GM23338 (cell line): ENCODE data around the gene CISD1. TPM values are rescaled to one million over a fixed set of nuclear protein-coding genes. Genes with fewer than 3 reads are reported as not detected.

Experiments
- ATAC-seq: fragments of 200-7000 bp; cut with Tn5 transposase; 3 replicates; pipeline ENCODE4 v1.9.1; 2020
- DNase-seq: peaks from one replicate; pipeline ENCODE4 v3.0.0-alpha.2; 2015; ENCODE audit warnings: low spot score
- H2AFZ ChIP-seq: fragments of 200-600 bp; sonication (generic); 2 replicates; pipeline ENCODE4 v1.8.0; 2016; ENCODE audit warnings: antibody characterized with exemption, mild to moderate bottlenecking, moderate library complexity
- H3F3A ChIP-seq: fragments of 200-600 bp; sonication (generic); replicated peaks from 2 replicates; pipeline ENCODE4 v1.8.0; 2017; ENCODE audit warnings: antibody characterized with exemption, mixed run types, low read depth
- H3K27ac ChIP-seq: fragments of 200-600 bp; sonication (generic); 2 replicates; pipeline ENCODE4 v1.6.1; 2016; ENCODE audit warnings: low read depth
- H3K27me3 ChIP-seq: fragments of 200-600 bp; sonication (generic); 2 replicates; pipeline ENCODE4 v1.8.0; 2016; ENCODE audit warnings: mild to moderate bottlenecking, mixed run types, moderate library complexity; ENCODE audit not compliant: insufficient read depth
- H3K36me3 ChIP-seq: fragments of 200-600 bp; sonication (generic); 2 replicates; pipeline ENCODE4 v1.8.0; 2016; ENCODE audit warnings: mild to moderate bottlenecking; ENCODE audit not compliant: insufficient read depth
- H3K4me1 ChIP-seq: fragments of 200-600 bp; sonication (generic); 2 replicates; pipeline ENCODE4 v1.8.0; 2016; ENCODE audit warnings: mild to moderate bottlenecking, moderate library complexity; ENCODE audit not compliant: insufficient read depth
- H3K4me2 ChIP-seq: fragments of 200-600 bp; sonication (generic); 2 replicates; pipeline ENCODE4 v1.7.1; 2017; ENCODE audit warnings: mixed run types
- H3K4me3 ChIP-seq: fragments of 200-600 bp; sonication (generic); 2 replicates; pipeline ENCODE4 v1.6.1; 2016; ENCODE audit warnings: mixed run types
- H3K79me2 ChIP-seq: fragments of 200-600 bp; sonication (generic); replicated peaks from 2 replicates; pipeline ENCODE4 v1.8.0; 2017; ENCODE audit warnings: mild to moderate bottlenecking; ENCODE audit not compliant: insufficient read depth
- H3K9me2 ChIP-seq: fragments of 200-600 bp; sonication (generic); 2 replicates; pipeline ENCODE4 v1.8.0; 2017; ENCODE audit not compliant: insufficient read depth
- H4K20me1 ChIP-seq: fragments of 200-600 bp; sonication (generic); replicated peaks from 2 replicates; pipeline ENCODE4 v1.8.0; 2017; ENCODE audit warnings: mild to moderate bottlenecking; ENCODE audit not compliant: insufficient read depth
- H3K27ac Mint-ChIP-seq: 2 replicates; pipeline ENCODE4 v1.8.0; 2020; ENCODE audit warnings: inconsistent platforms, mild to moderate bottlenecking, moderate library complexity, mixed read lengths
- H3K27me3 Mint-ChIP-seq: 3 replicates; pipeline ENCODE4 v1.8.0; 2022; ENCODE audit warnings: low read depth, mild to moderate bottlenecking, moderate library complexity, mixed read lengths, inconsistent platforms; ENCODE audit not compliant: insufficient read depth, poor library complexity
- H3K36me3 Mint-ChIP-seq: 3 replicates; pipeline ENCODE4 v1.8.0; 2021; ENCODE audit warnings: low read depth, mild to moderate bottlenecking, inconsistent platforms, moderate library complexity, mixed read lengths
- H3K4me1 Mint-ChIP-seq: 3 replicates; pipeline ENCODE4 v1.8.0; 2020; ENCODE audit warnings: mild to moderate bottlenecking, inconsistent platforms, mixed read lengths
- H3K4me3 Mint-ChIP-seq: 3 replicates; pipeline ENCODE4 v1.8.0; 2021; ENCODE audit warnings: moderate library complexity, mild to moderate bottlenecking, inconsistent platforms, mixed read lengths
- H3K9me3 Mint-ChIP-seq: 3 replicates; pipeline ENCODE4 v1.8.0; 2020; ENCODE audit warnings: moderate library complexity, mild to moderate bottlenecking, inconsistent platforms, mixed read lengths
- CREB1 ChIP-seq: fragments of 250-450 bp; sonication (Bioruptor Pico); IDR thresholded peaks from 2 replicates; pipeline ENCODE4 v1.5.0; 2020; ENCODE audit warnings: low read depth, mild to moderate bottlenecking, moderate library complexity
- EZH2 ChIP-seq: fragments of 200-600 bp; sonication (generic); IDR thresholded peaks from one replicate; pipeline ENCODE4 v1.8.0; 2017; ENCODE audit warnings: antibody characterized with exemption, mild to moderate bottlenecking, low read depth; ENCODE audit not compliant: unreplicated experiment
- EZH2phosphoT487 ChIP-seq: fragments of 200-600 bp; sonication (generic); IDR thresholded peaks from one replicate; pipeline ENCODE4 v1.8.1; 2018; ENCODE audit warnings: antibody characterized with exemption; ENCODE audit not compliant: unreplicated experiment
- JUNB ChIP-seq: IDR thresholded peaks from one replicate; pipeline ENCODE4 v1.6.1; 2016; ENCODE audit warnings: antibody characterized with exemption; ENCODE audit not compliant: unreplicated experiment
- NANOG ChIP-seq: IDR thresholded peaks from 2 replicates; pipeline ENCODE4 v1.6.1; 2016; ENCODE audit warnings: antibody characterized with exemption, borderline replicate concordance
- POLR2AphosphoS5 ChIP-seq: IDR thresholded peaks from 2 replicates; pipeline ENCODE4 v1.6.1; 2016; ENCODE audit warnings: antibody characterized with exemption, low read depth
- STAT1 ChIP-seq: IDR thresholded peaks from one replicate; pipeline ENCODE4 v1.6.1; 2016; ENCODE audit warnings: antibody characterized with exemption; ENCODE audit not compliant: unreplicated experiment
- ZNF114 ChIP-seq: fragments of 250-450 bp; sonication (Bioruptor Pico); IDR thresholded peaks from 2 replicates; pipeline ENCODE4 v1.5.0; 2020; ENCODE audit warnings: mild to moderate bottlenecking, moderate library complexity
- long read RNA-seq: library from polyadenylated mRNA; unstranded; transcript quantifications from one replicate; pipeline ENCODE4 v2.0.0, GENCODE V29; 2020; ENCODE audit not compliant: unreplicated experiment
- polyA plus RNA-seq: library from polyadenylated mRNA; unstranded; fragments of >200 nt; fragmentation: Nextera tagmentation; extraction: Ambion mirVana; gene quantifications from 2 replicates; pipeline ENCODE4 v1.2.1, GENCODE V29; 2016
- total RNA-seq: library from RNA; depleted of rRNA; stranded (reverse); fragments of >200 nt; shearing (Covaris generic); gene quantifications from 2 replicates; pipeline ENCODE4 v1.2.3, GENCODE V29; 2014; rRNA removed
- TF ChIP-seq, protein P1 (sequence below): IDR thresholded peaks from one replicate; pipeline ENCODE4 v1.6.1; 2018; ENCODE audit warnings: antibody characterized with exemption; ENCODE audit not compliant: unreplicated experiment
- TF ChIP-seq, protein P2 (sequence below): fragments of 250-450 bp; sonication (Bioruptor Pico); IDR thresholded peaks from 2 replicates; pipeline ENCODE4 v1.5.0; 2020; ENCODE audit warnings: mild to moderate bottlenecking, moderate library complexity

CISD1 gene
- 19.9 and 21.2 TPM in 2 replicates for total RNA-seq
- polyA plus RNA-seq, result 82.5 and 99.9 TPM in 2 replicates
- long read RNA-seq, transcript CISD1-201 (3 exons, 2,479 nt), result major isoform, 35 of 38 reads
- long read RNA-seq, partial matches to known transcripts, result 0 of 38 reads
- long read RNA-seq, other reads (novel, unspliced or antisense), result 2 of 38 reads

DNA sequence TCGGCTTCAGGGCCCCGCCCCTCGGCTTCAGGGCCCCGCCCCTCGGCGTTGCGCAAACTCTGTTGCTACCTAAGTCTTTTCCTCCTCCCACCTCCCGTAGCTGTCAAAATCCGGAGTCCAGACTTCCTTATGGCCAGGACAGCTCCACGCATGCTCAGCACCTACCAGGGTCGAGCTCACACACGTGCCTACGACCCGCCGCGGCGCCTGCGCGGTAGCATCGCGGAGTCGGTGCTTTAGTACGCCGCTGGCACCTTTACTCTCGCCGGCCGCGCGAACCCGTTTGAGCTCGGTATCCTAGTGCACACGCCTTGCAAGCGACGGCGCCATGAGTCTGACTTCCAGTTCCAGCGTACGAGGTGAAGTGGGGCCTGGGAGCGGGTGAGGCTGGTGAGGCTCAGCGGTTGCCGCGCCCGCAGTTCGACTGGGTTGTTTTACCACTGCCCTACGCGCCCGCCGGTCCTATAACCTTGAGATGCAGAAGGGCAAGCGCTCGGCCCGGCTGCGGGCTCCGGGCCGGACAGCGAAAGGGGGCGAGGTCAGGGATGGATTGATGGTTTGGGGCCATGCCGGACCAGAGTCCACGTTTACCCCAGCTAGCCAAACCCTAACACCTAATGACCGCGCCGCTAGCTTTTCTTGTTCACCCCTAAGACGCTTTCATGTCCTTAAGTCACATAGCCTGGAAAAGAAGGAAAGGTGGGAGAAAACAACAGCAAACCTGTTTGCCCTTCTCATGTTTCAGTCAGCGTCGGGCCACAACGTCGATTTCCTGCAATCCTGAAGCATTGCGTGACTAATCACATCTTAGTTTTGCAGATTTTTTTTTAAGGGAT, at the start of gene CISD1:
Gene CISD1, plus strand, starts transcription at position 217 of the 836 bp plus-strand sequence. Its CDS starts 112 bp downstream, at position 329.
- Histone ChIP-seq H3K9me2 (no peaks in the 10 kb centered on the region), H3K27ac (peak within 1 kb of the TSS; percentile 83), H3K79me2 (peaks cover 74% of the 10 kb centered on the region), H3F3A (no peaks in the 10 kb centered on the region; the same call in 1 of the 2 replicates), H2AFZ (peak within 1 kb of the TSS; percentile 77), H3K4me2 (peak within 1 kb of the TSS; percentile 91), H3K4me3 (peak within 1 kb of the TSS; percentile 80), H3K36me3 (no peaks in the 10 kb centered on the region), H3K27me3 (no peaks in the 10 kb centered on the region), H4K20me1 (no peaks in the 10 kb centered on the region; the same call in 1 of the 2 replicates), H3K4me1 (peaks cover 30% of the 10 kb centered on the region)
- DNase-seq (peak; percentile 99), ATAC-seq (peak; percentile 77)
- Mint-ChIP-seq H3K4me3 (peak within 1 kb of the TSS; percentile 97), H3K9me3 (peaks cover 3% of the 10 kb centered on the region; the same call in 2 of the 3 replicates), H3K4me1 (peaks cover 33% of the 10 kb centered on the region), H3K36me3 (peaks cover 6% of the 10 kb centered on the region; the same call in 1 of the 3 replicates), H3K27ac (peak within 1 kb of the TSS; percentile 98), H3K27me3 (peaks cover 9% of the 10 kb centered on the region)
- TF ChIP-seq NANOG (no peak), STAT1 (no peak), EZH2 (no peak), EZH2phosphoT487 (no peak), CREB1 (CRISPR knock-in tag) (peak; percentile 50; the same call in 1 of the 2 replicates), JUNB (no peak), POLR2AphosphoS5 (peak; percentile 93)
- TF ChIP-seq, protein P1, sequence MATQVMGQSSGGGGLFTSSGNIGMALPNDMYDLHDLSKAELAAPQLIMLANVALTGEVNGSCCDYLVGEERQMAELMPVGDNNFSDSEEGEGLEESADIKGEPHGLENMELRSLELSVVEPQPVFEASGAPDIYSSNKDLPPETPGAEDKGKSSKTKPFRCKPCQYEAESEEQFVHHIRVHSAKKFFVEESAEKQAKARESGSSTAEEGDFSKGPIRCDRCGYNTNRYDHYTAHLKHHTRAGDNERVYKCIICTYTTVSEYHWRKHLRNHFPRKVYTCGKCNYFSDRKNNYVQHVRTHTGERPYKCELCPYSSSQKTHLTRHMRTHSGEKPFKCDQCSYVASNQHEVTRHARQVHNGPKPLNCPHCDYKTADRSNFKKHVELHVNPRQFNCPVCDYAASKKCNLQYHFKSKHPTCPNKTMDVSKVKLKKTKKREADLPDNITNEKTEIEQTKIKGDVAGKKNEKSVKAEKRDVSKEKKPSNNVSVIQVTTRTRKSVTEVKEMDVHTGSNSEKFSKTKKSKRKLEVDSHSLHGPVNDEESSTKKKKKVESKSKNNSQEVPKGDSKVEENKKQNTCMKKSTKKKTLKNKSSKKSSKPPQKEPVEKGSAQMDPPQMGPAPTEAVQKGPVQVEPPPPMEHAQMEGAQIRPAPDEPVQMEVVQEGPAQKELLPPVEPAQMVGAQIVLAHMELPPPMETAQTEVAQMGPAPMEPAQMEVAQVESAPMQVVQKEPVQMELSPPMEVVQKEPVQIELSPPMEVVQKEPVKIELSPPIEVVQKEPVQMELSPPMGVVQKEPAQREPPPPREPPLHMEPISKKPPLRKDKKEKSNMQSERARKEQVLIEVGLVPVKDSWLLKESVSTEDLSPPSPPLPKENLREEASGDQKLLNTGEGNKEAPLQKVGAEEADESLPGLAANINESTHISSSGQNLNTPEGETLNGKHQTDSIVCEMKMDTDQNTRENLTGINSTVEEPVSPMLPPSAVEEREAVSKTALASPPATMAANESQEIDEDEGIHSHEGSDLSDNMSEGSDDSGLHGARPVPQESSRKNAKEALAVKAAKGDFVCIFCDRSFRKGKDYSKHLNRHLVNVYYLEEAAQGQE, result no peak

DNA sequence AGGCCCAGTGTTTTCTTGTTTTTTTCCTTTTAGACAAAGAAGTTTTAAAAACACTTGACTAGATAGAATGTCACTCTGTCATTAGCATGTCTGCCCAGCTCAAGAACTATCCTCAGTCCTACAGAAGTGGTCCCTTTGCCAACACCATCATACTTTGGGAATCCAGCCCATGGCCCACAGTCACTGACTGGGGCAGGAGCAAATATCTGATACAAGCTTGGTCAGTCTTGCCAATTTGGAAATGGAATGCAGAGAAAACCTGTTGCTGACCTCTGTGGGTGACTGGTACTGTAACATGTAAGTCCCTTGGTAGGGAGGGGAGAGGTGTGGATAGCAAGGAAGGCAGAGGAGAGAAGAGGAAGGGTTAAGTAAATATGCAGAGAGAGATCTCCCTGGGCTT, 49.1 kb upstream of the CISD1 start:
- H3K27ac ChIP-seq, result no peak overlapping the region
- no peaks in the 10 kb centered on the region for H3F3A ChIP-seq
- ATAC-seq (no peak), DNase-seq (no peak)
- H3K4me3 Mint-ChIP-seq, result no peak overlapping the region
- no peaks in the 10 kb centered on the region for H3K27me3 ChIP-seq
- no peak overlapping the region for H3K27ac Mint-ChIP-seq
- H2AFZ ChIP-seq, result no peak overlapping the region
- no peaks in the 10 kb centered on the region for H3K27me3 Mint-ChIP-seq
- TF ChIP-seq ZNF114 (no peak), EZH2phosphoT487 (no peak), JUNB (no peak), STAT1 (no peak), CREB1 (CRISPR knock-in tag) (no peak), EZH2 (no peak)
- TF ChIP-seq, protein P2, sequence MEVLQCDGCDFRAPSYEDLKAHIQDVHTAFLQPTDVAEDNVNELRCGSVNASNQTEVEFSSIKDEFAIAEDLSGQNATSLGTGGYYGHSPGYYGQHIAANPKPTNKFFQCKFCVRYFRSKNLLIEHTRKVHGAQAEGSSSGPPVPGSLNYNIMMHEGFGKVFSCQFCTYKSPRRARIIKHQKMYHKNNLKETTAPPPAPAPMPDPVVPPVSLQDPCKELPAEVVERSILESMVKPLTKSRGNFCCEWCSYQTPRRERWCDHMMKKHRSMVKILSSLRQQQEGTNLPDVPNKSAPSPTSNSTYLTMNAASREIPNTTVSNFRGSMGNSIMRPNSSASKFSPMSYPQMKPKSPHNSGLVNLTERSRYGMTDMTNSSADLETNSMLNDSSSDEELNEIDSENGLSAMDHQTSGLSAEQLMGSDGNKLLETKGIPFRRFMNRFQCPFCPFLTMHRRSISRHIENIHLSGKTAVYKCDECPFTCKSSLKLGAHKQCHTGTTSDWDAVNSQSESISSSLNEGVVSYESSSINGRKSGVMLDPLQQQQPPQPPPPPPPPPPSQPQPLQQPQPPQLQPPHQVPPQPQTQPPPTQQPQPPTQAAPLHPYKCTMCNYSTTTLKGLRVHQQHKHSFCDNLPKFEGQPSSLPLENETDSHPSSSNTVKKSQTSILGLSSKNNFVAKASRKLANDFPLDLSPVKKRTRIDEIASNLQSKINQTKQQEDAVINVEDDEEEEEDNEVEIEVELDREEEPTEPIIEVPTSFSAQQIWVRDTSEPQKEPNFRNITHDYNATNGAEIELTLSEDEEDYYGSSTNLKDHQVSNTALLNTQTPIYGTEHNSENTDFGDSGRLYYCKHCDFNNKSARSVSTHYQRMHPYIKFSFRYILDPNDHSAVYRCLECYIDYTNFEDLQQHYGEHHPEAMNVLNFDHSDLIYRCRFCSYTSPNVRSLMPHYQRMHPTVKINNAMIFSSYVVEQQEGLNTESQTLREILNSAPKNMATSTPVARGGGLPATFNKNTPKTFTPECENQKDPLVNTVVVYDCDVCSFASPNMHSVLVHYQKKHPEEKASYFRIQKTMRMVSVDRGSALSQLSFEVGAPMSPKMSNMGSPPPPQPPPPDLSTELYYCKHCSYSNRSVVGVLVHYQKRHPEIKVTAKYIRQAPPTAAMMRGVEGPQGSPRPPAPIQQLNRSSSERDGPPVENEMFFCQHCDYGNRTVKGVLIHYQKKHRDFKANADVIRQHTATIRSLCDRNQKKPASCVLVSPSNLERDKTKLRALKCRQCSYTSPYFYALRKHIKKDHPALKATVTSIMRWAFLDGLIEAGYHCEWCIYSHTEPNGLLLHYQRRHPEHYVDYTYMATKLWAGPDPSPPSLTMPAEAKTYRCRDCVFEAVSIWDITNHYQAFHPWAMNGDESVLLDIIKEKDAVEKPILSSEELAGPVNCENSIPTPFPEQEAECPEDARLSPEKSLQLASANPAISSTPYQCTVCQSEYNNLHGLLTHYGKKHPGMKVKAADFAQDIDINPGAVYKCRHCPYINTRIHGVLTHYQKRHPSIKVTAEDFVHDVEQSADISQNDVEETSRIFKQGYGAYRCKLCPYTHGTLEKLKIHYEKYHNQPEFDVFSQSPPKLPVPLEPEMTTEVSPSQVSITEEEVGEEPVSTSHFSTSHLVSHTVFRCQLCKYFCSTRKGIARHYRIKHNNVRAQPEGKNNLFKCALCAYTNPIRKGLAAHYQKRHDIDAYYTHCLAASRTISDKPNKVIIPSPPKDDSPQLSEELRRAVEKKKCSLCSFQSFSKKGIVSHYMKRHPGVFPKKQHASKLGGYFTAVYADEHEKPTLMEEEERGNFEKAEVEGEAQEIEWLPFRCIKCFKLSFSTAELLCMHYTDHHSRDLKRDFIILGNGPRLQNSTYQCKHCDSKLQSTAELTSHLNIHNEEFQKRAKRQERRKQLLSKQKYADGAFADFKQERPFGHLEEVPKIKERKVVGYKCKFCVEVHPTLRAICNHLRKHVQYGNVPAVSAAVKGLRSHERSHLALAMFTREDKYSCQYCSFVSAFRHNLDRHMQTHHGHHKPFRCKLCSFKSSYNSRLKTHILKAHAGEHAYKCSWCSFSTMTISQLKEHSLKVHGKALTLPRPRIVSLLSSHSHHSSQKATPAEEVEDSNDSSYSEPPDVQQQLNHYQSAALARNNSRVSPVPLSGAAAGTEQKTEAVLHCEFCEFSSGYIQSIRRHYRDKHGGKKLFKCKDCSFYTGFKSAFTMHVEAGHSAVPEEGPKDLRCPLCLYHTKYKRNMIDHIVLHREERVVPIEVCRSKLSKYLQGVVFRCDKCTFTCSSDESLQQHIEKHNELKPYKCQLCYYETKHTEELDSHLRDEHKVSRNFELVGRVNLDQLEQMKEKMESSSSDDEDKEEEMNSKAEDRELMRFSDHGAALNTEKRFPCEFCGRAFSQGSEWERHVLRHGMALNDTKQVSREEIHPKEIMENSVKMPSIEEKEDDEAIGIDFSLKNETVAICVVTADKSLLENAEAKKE (CRISPR knock-in tag), result no peak
- peaks cover 3% of the 10 kb centered on the region; the same call in 2 of the 3 replicates for H3K4me1 Mint-ChIP-seq
- no peaks in the 10 kb centered on the region for H3K9me3 Mint-ChIP-seq
- H3K4me3 ChIP-seq, result no peak overlapping the region
- no peaks in the 10 kb centered on the region; the same call in 1 of the 2 replicates for H4K20me1 ChIP-seq
- H3K9me2 ChIP-seq, result no peaks in the 10 kb centered on the region
- no peak overlapping the region for H3K4me2 ChIP-seq
- no peaks in the 10 kb centered on the region; the same call in 1 of the 2 replicates for H3K36me3 ChIP-seq
- H3K4me1 ChIP-seq, result no peaks in the 10 kb centered on the region
- H3K36me3 Mint-ChIP-seq, result no peaks in the 10 kb centered on the region
- no peaks in the 10 kb centered on the region for H3K79me2 ChIP-seq
